Vagina (tissue), 2 donors: ENCODE results near the gene ADGRA1.

Experiments used
- CTCF ChIP-seq, 3 experiments: fragments of 450-650 bp in 2 of 3; fragments of 200-600 bp in 1 of 3; sonication (generic) in 1 of 3; IDR thresholded peaks; one replicate each; pipeline ENCODE4 v1.5.1; 2017 to 2019; ENCODE audit warnings: antibody characterized with exemption in 3 of 3, mild to moderate bottlenecking in 2 of 3, moderate library complexity in 2 of 3
- POLR2AphosphoS5 ChIP-seq, 2 donors: sonication (generic); formaldehyde crosslinking; IDR thresholded peaks; one replicate each; pipeline ENCODE4 v1.9.0; 2017; ENCODE audit warnings: antibody characterized with exemption in 2 of 2, mild to moderate bottlenecking in 2 of 2, low read depth in 1 of 2; ENCODE audit not compliant: insufficient read depth in 1 of 2

GRCh38 chr10:133158756-133159610, 71.3 kb downstream of the ADGRA1 start:
- TF ChIP-seq CTCF (IDR thresholded peaks at IDR 0.05) = no peak
- TF ChIP-seq POLR2AphosphoS5 (IDR thresholded peaks at IDR 0.05; ENCODE audit: insufficient read depth in 1 of 2, low read depth in 1 of 2) = no peak
